HG03196 (cell line): ENCODE data around the gene ZNF511.
A peak's percentile ranks its signal among the peaks of the same experiment; 100 is the strongest.

Experiments used
- ATAC-seq: cut with Tn5 transposase; IDR thresholded peaks from one replicate; pipeline ENCODE4 v1.9.1; 2021; ENCODE audit not compliant: unreplicated experiment

Gene ZNF511

GRCh38 chr10:133292919-133293809 is 15.6 kb upstream of the ZNF511 start:
- ATAC-seq = no peak

GRCh38 chr10:133293810-133294119 is 14.9 kb upstream of the ZNF511 start:
- no peak for ATAC-seq

GRCh38 chr10:133294189-133294588 is 14.5 kb upstream of the ZNF511 start:
- no peak for ATAC-seq

GRCh38 chr10:133295426-133296320 is 13.0 kb upstream of the ZNF511 start:
- ATAC-seq = no peak

- no peak for ATAC-seq
Observed at GRCh38 chr10:133297504-133297903, 11.2 kb upstream of the ZNF511 start.

GRCh38 chr10:133298466-133298865 is 10.2 kb upstream of the ZNF511 start:
- no peak for ATAC-seq

GRCh38 chr10:133299224-133299623 is 9.5 kb upstream of the ZNF511 start:
- no peak for ATAC-seq

GRCh38 chr10:133299738-133300137 is 9.0 kb upstream of the ZNF511 start:
- no peak for ATAC-seq

GRCh38 chr10:133302230-133302629 is 6.5 kb upstream of the ZNF511 start:
- no peak for ATAC-seq

- no peak for ATAC-seq
Observed at GRCh38 chr10:133303206-133303605, 5.5 kb upstream of the ZNF511 start.

- no peak for ATAC-seq
Observed at GRCh38 chr10:133306097-133306476, 2.6 kb upstream of the ZNF511 start.

GRCh38 chr10:133306941-133307379 is 1.8 kb upstream of the ZNF511 start:
- ATAC-seq = no peak

- no peak for ATAC-seq
Observed at GRCh38 chr10:133307776-133308420, 816 bp upstream of the ZNF511 start.

- ATAC-seq = peak; percentile 47
Observed at GRCh38 chr10:133309100-133309719, 496 bp downstream of the ZNF511 start.

GRCh38 chr10:133309720-133310398 is 1.1 kb downstream of the ZNF511 start:
- no peak for ATAC-seq

- no peak for ATAC-seq
Observed at GRCh38 chr10:133310399-133310755, 1.7 kb downstream of the ZNF511 start.

GRCh38 chr10:133310789-133311188 is 2.1 kb downstream of the ZNF511 start:
- ATAC-seq = no peak

- no peak for ATAC-seq
Observed at GRCh38 chr10:133311570-133311969, 2.9 kb downstream of the ZNF511 start.

GRCh38 chr10:133312016-133312768 is 3.5 kb downstream of the ZNF511 start:
- ATAC-seq = no peak

GRCh38 chr10:133312769-133313145 is 4.0 kb downstream of the ZNF511 start:
- no peak for ATAC-seq
